Measurements from ENCODE around the gene IL10.

The IL10 gene

GRCh38 chr1:206723805-206724472 lies 48.4 kb downstream of the IL10 start:
- intact Hi-C loops (cut with DNase I; ENCODE audit: low total_unique reads): no loop called here
- Histone ChIP-seq H3K4me1 (peaks cover 0 to 95% (median 60%) of the 10 kb centered on the region in 4 donors), H3K9me3 (no peaks in the 10 kb centered on the region), H3K27ac (peak overlapping the region; percentile 64 to 69), H3K36me3 (peaks cover 0 to 6% (median 0%) of the 10 kb centered on the region in 3 donors), H3K27me3 (no peaks in the 10 kb centered on the region), H3K4me3 (no peak overlapping the region)
- DNase-seq: peak; percentile 53 to 81
- TF ChIP-seq CTCF (IDR thresholded peaks at IDR 0.05): peak in 1 of 2 experiments; percentile 31

- Histone ChIP-seq H3K36me3 (peaks cover 0 to under 1% (median 0%) of the 10 kb centered on the region in 3 donors), H3K27me3 (no peaks in the 10 kb centered on the region), H3K9me3 (no peaks in the 10 kb centered on the region), H3K4me3 (no peak overlapping the region), H3K4me1 (peaks cover 0 to 90% (median 59%) of the 10 kb centered on the region in 4 donors), H3K27ac (peak overlapping the region; percentile 64 to 69)
- peak in 1 of 2 donors; percentile 67 for DNase-seq
- no peak for TF ChIP-seq CTCF (IDR thresholded peaks at IDR 0.05)
- intact Hi-C loops (cut with DNase I; ENCODE audit: low total_unique reads): no loop called here
Measured at GRCh38 chr1:206723462-206723804, 48.9 kb downstream of the IL10 start.

GRCh38 chr1:206722751-206723461 lies 49.4 kb downstream of the IL10 start:
- H3K4me3 ChIP-seq: no peak overlapping the region
- H3K27me3 ChIP-seq: no peaks in the 10 kb centered on the region
- DNase-seq: peak in 1 of 2 donors; percentile 65
- intact Hi-C loops (cut with DNase I; ENCODE audit: low total_unique reads): no loop called here
- H3K4me1 ChIP-seq: peaks cover 0 to 85% (median 56%) of the 10 kb centered on the region in 4 donors
- no peaks in the 10 kb centered on the region for H3K9me3 ChIP-seq
- no peak for TF ChIP-seq CTCF (IDR thresholded peaks at IDR 0.05)
- H3K27ac ChIP-seq: peak overlapping the region; percentile 64 to 69
- H3K36me3 ChIP-seq: no peaks in the 10 kb centered on the region

GRCh38 chr1:206721454-206721853 lies 50.8 kb downstream of the IL10 start:
- intact Hi-C loops (cut with DNase I; ENCODE audit: low total_unique reads): no loop called here
- H3K4me3 ChIP-seq: no peak overlapping the region
- no peaks in the 10 kb centered on the region for H3K9me3 ChIP-seq
- H3K36me3 ChIP-seq: no peaks in the 10 kb centered on the region
- DNase-seq: no peak
- no peaks in the 10 kb centered on the region for H3K27me3 ChIP-seq
- TF ChIP-seq CTCF (IDR thresholded peaks at IDR 0.05): no peak
- no peak overlapping the region for H3K27ac ChIP-seq
- H3K4me1 ChIP-seq: peaks cover 0 to 85% (median 56%) of the 10 kb centered on the region in 4 donors

GRCh38 chr1:206719169-206719839 lies 53.0 kb downstream of the IL10 start:
- peaks cover 0 to 85% (median 53%) of the 10 kb centered on the region in 4 donors for H3K4me1 ChIP-seq
- no peak overlapping the region for H3K27ac ChIP-seq
- H3K9me3 ChIP-seq: no peaks in the 10 kb centered on the region
- TF ChIP-seq CTCF (IDR thresholded peaks at IDR 0.05): no peak
- no peaks in the 10 kb centered on the region for H3K27me3 ChIP-seq
- no peak overlapping the region for H3K4me3 ChIP-seq
- intact Hi-C loops (cut with DNase I; ENCODE audit: low total_unique reads): no loop called here
- no peaks in the 10 kb centered on the region for H3K36me3 ChIP-seq
- peak in 1 of 2 donors; percentile 19 for DNase-seq
